Right ventricle myocardium superior (tissue), 1 donor: ENCODE data around the gene PHETA1. TPM values are rescaled to one million over a fixed set of nuclear protein-coding genes. Genes with fewer than 3 reads are reported as not detected.

Source experiments
- ATAC-seq: fragments of 200-7000 bp; cut with Tn5 transposase; one replicate; pipeline ENCODE4 v1.9.1; 2020; ENCODE audit warnings: mild to moderate bottlenecking; ENCODE audit not compliant: poor library complexity
- DNase-seq: peaks from one replicate; pipeline ENCODE4 v3.0.0-alpha.2; 2020
- intact Hi-C: fragments of 100-400 bp; cut with DNase I; formaldehyde crosslinking; loops from one replicate; pipeline ENCODE4 v1.11.2; 2022
- total RNA-seq: library from RNA; stranded (reverse); fragmentation: NEBNext Ultra II Directional; extraction: Animal tissue kit (Norgen Biotek cat#: 25700); gene quantifications from one replicate; pipeline ENCODE4 v1.2.1, GENCODE V29; 2021
- donor health status: DM: no; HTN: yes; CAD: no; lungs with severe emphysema.

Gene PHETA1
- total RNA-seq, 1 donor from 2014 or later: 35.1 TPM

GRCh38 chr12:111313833-111314259, 55.0 kb downstream of the PHETA1 start:
- ATAC-seq (peak; percentile 83), DNase-seq (peak; percentile 81)
- intact Hi-C loops: loop anchor here (2.0 to 5.0 kb wide), 3 partner anchors 292 to 419 kb away; no protein-coding TSS in a partner anchor

GRCh38 chr12:111312708-111313107, 56.2 kb downstream of the PHETA1 start:
- ATAC-seq (no peak), DNase-seq (no peak)
- intact Hi-C loops: loop anchor here (5.0 kb wide), 2 partner anchors 290 to 375 kb away; no protein-coding TSS in a partner anchor

- DNase-seq: no peak
- intact Hi-C loops: loop anchor here (5.0 kb wide), 2 partner anchors 290 to 375 kb away; no protein-coding TSS in a partner anchor
- no peak for ATAC-seq
Observed at GRCh38 chr12:111312016-111312415, 56.9 kb downstream of the PHETA1 start.

GRCh38 chr12:111311011-111311410, 57.9 kb downstream of the PHETA1 start:
- ATAC-seq (no peak), DNase-seq (no peak)
- intact Hi-C loops: loop anchor here (5.0 kb wide), 2 partner anchors 289 to 374 kb away; no protein-coding TSS in a partner anchor

Other genes starting within 250 kb of the PHETA1 start
- 42.8 TPM for gene SH2B3, start 36.8 kb upstream of the PHETA1 start, total RNA-seq
- 51.8 TPM for gene ATXN2, start 230.2 kb upstream of the PHETA1 start, total RNA-seq